ENCODE data around the gene C9orf57. TPM values are rescaled to one million over a fixed set of nuclear protein-coding genes. Genes with fewer than 3 reads are reported as not detected.

The C9orf57 gene
- not detected in 2 replicates for total RNA-seq

DNA sequence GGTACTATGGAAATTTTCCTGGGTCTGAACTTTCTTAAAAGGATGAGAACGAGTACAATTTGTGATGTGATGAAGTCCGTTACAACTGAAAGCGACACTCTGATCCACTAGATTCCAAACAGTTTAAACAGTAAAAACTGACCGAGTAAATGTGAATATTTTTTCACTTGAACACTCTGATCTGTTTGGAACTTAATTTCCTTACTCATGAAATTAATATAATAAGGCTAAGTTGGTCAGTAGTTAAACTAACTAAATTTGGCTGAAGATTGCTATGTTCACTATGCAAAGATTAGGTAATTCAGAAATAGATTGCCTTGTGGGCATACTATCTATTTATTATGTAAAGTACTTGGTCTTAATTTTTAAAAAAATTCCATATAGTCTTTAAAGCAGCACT lies at the start of gene C9orf57:
Gene C9orf57 (minus strand): TSS at position 101 of the 400 bp plus-strand sequence. CDS start 1,282 bp downstream, outside the sequence.

Small RNAs within 50 kb of the gene (small RNA-seq; reads per million reads assigned to genes)
- gene HSPB1P1 = not detected

Other genes with a start within 250 kb of the C9orf57 start
- gene ABHD17B, start 149.4 kb downstream of the C9orf57 start, total RNA-seq = 14.0 and 15.1 TPM in 2 replicates
- gene C9orf85, start 149.0 kb downstream of the C9orf57 start, total RNA-seq = 14.0 and 14.1 TPM in 2 replicates
- gene GDA, start 88.8 kb upstream of the C9orf57 start, total RNA-seq = 0.20 TPM in 1 of 2 replicates, not detected in the other

All from subcutaneous preadipocyte (primary cell).